Activated CD4-positive, alpha-beta T cell treated with anti-CD3 and anti-CD28 coated beads, Interleukin-2, amount 10 ng/mL, durations not matched to agents 7 days and 5 days (primary cell): ENCODE results near the gene M1AP. TPM values are rescaled to one million over a fixed set of nuclear protein-coding genes. Genes with fewer than 3 reads are reported as not detected.

Experiments used
- CTCF ChIA-PET: fragments of 350-600 bp; sonication (Branson Sonifier 250); formaldehyde crosslinking; loops from one replicate; lab custom pipeline; 2021; ENCODE audit warnings: antibody characterized with exemption; lab: Charles Lee
- POLR2A ChIA-PET: fragments of 350-600 bp; sonication (Branson Sonifier 250); formaldehyde crosslinking; loops from one replicate; lab custom pipeline; 2021; ENCODE audit warnings: antibody characterized with exemption; lab: Charles Lee
- DNase-seq: peaks from one replicate; pipeline ENCODE4 v3.0.0-alpha.2; 2020
- H3K27ac Mint-ChIP-seq: one replicate; pipeline ENCODE4 v1.8.0; 2021; ENCODE audit warnings: mild to moderate bottlenecking, moderate library complexity, mixed read lengths
- H3K27me3 Mint-ChIP-seq: one replicate; pipeline ENCODE4 v1.8.0; 2021; ENCODE audit warnings: mixed read lengths
- H3K36me3 Mint-ChIP-seq: one replicate; pipeline ENCODE4 v1.8.0; 2021; ENCODE audit warnings: low read depth, mixed read lengths
- H3K4me1 Mint-ChIP-seq: one replicate; pipeline ENCODE4 v1.8.0; 2021; ENCODE audit warnings: mixed read lengths
- H3K4me3 Mint-ChIP-seq: one replicate; pipeline ENCODE4 v1.8.0; 2021; ENCODE audit warnings: mild to moderate bottlenecking, moderate library complexity, mixed read lengths
- H3K9me3 Mint-ChIP-seq: one replicate; pipeline ENCODE4 v1.8.0; 2021; ENCODE audit warnings: mixed read lengths
- total RNA-seq, 2 experiments: library from RNA; stranded (reverse); gene quantifications; one replicate each; pipeline ENCODE4 v1.2.3, GENCODE V29; 2021

The M1AP gene
- total RNA-seq, 2 experiments from 2014 or later: not detected

DNA sequence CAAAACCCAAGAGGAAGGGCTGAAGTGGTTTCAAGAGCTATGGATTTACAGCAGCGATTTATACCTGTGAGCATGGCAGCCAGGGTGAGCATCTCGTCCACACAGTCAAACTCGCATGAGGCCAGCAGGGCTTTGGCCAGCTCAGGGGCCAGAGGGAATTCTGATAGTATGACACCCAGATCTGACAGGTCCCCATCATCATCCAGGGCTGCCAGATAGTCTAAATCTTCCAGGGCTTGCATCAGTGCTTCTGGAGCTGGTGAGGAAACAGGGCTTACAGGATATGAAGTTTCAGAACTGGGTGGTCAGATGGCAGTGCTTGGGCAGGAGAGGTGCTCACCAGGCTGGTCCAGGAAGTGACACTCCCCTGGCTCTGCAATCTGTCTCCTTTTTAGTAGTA, 125.6 kb downstream of the M1AP start:
- no peak overlapping the region for H3K4me3 Mint-ChIP-seq
- DNase-seq: no peak
- peaks cover 18% of the 10 kb centered on the region for H3K36me3 Mint-ChIP-seq
- peaks cover 5% of the 10 kb centered on the region for H3K9me3 Mint-ChIP-seq
- H3K27me3 Mint-ChIP-seq: peaks cover 36% of the 10 kb centered on the region
- peaks cover 21% of the 10 kb centered on the region for H3K4me1 Mint-ChIP-seq
- POLR2A ChIA-PET: no interaction called here
- CTCF ChIA-PET: interaction anchor here (0.6 to 1.7 kb wide), 8 partner anchors 9 to 39 kb away, joined by 3 to 7 read pairs (median 3); partner anchors contain the start of gene TLX2
- H3K27ac Mint-ChIP-seq: no peak overlapping the region

GRCh38 chr2:74516650-74517049, 131.5 kb downstream of the M1AP start:
- no peaks in the 10 kb centered on the region for H3K9me3 Mint-ChIP-seq
- ChIA-PET POLR2A (no interaction called here), CTCF (interaction anchor here (1.2 to 2.0 kb wide), 5 partner anchors 10 to 22 kb away, joined by 3 to 6 read pairs (median 4); partner anchors contain the start of genes AUP1, DQX1 and HTRA2)
- no peak overlapping the region for H3K27ac Mint-ChIP-seq
- peaks cover 30% of the 10 kb centered on the region for H3K4me1 Mint-ChIP-seq
- H3K4me3 Mint-ChIP-seq: peak overlapping the region; percentile 55
- H3K27me3 Mint-ChIP-seq: peaks cover 74% of the 10 kb centered on the region
- no peak for DNase-seq
- H3K36me3 Mint-ChIP-seq: peaks cover 10% of the 10 kb centered on the region

DNA sequence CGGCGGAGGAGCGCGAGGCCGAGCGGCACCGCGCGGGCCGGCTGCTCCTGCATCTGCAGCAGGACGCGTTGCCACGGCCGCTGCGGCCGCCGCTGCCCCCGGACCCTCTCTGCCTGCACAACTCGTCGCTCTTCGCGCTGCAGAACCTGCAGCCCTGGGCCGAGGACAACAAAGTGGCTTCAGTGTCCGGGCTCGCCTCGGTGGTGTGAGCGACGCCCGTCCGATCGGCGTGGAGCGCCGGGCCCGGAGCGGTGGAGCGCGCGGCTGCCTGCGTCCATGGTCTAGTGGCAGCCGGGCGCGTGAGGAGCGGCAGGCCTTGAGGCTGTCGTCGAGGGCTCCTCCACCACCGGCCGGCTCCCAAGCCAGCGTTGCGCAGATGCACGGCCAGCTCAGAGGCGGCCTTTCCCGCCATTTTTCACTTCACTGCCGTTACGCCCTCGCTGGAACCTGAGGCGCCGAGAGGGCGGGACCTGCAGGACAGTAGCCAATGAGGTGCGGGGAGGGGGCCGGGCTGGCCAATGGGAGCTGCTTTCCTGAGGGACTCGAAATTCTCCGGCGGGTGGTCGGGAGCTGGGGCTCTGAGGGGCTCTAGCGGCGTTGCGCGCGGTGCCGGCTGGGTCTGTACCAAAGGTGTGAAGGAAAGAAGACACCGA, 132.0 kb downstream of the M1AP start:
- Mint-ChIP-seq H3K9me3 (no peaks in the 10 kb centered on the region), H3K36me3 (peaks cover 10% of the 10 kb centered on the region), H3K27ac (peak overlapping the region; percentile 56), H3K4me3 (peak overlapping the region; percentile 55), H3K4me1 (peaks cover 32% of the 10 kb centered on the region), H3K27me3 (peaks cover 79% of the 10 kb centered on the region)
- ChIA-PET CTCF (interaction anchor here (0.6 to 2.0 kb wide), 5 partner anchors 12 to 58 kb away, joined by 3 to 6 read pairs (median 4); partner anchors contain the start of genes AUP1 and HTRA2), POLR2A (no interaction called here)
- DNase-seq: peak; percentile 73

DNA sequence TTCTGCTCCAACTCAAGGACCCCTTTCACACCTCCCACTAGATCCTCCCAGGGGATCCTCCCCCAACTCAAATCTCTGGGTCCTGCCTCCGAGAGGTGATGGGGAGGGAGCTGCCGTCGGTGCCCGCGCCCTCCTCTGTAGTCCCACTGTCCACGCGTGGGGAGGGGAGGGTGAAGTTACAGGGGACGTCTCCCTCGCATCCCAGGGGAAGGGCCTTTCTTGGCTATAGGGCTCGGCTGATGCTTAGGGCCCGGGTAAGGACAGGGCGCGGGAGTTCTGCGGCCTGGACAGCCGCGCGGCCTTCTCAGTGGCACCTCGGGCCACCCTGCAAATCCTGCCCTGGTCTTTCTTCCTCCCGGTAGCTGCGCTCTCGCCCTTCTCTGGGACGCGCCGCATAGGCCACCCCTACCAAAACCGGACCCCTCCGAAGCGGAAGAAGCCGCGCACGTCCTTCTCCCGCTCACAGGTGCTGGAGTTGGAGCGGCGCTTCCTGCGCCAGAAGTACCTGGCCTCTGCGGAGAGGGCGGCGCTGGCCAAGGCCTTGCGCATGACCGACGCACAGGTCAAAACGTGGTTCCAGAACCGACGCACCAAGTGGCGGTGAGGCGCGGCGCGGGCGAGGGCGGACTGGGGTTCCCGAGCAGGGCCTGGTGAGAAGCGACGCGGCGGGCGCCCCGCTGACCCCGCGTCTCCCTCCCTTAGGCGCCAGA, 132.7 kb downstream of the M1AP start:
- POLR2A ChIA-PET: no interaction called here
- Mint-ChIP-seq H3K27me3 (peaks cover 81% of the 10 kb centered on the region), H3K36me3 (peaks cover 10% of the 10 kb centered on the region), H3K4me3 (peak overlapping the region; percentile 66), H3K4me1 (peaks cover 36% of the 10 kb centered on the region), H3K9me3 (no peaks in the 10 kb centered on the region), H3K27ac (no peak overlapping the region)
- no peak for DNase-seq
- CTCF ChIA-PET: interaction anchor here (1.0 to 2.7 kb wide), 7 partner anchors 8 to 72 kb away, joined by 3 to 9 read pairs (median 4); partner anchors contain the start of genes AUP1 and HTRA2

GRCh38 chr2:74514368-74515270, 133.5 kb downstream of the M1AP start, which contains the start of gene TLX2:
TLX2 (plus strand) TSS chr2:74514450; CDS start chr2:74514807, 357 bp downstream.
- CTCF ChIA-PET: interaction anchor here (1.0 to 2.7 kb wide), 6 partner anchors 8 to 73 kb away, joined by 3 to 9 read pairs (median 4); no protein-coding TSS in a partner anchor
- Mint-ChIP-seq H3K36me3 (peaks cover 10% of the 10 kb centered on the region), H3K4me1 (peaks cover 36% of the 10 kb centered on the region), H3K4me3 (peak within 1 kb of the TSS; percentile 66), H3K9me3 (no peaks in the 10 kb centered on the region), H3K27ac (no peak within 1 kb of the TSS), H3K27me3 (peaks cover 78% of the 10 kb centered on the region)
- POLR2A ChIA-PET: no interaction called here
- DNase-seq: no peak

GRCh38 chr2:74513605-74514367, 134.3 kb downstream of the M1AP start:
- no peaks in the 10 kb centered on the region for H3K9me3 Mint-ChIP-seq
- H3K4me1 Mint-ChIP-seq: peaks cover 37% of the 10 kb centered on the region
- H3K27me3 Mint-ChIP-seq: peaks cover 70% of the 10 kb centered on the region
- POLR2A ChIA-PET: no interaction called here
- no peak overlapping the region for H3K27ac Mint-ChIP-seq
- H3K36me3 Mint-ChIP-seq: peaks cover 10% of the 10 kb centered on the region
- H3K4me3 Mint-ChIP-seq: peak overlapping the region; percentile 41
- CTCF ChIA-PET: interaction anchor here (1.0 to 2.7 kb wide), 7 partner anchors 9 to 73 kb away, joined by 3 to 9 read pairs (median 4); no protein-coding TSS in a partner anchor
- DNase-seq: peak; percentile 29

DNA sequence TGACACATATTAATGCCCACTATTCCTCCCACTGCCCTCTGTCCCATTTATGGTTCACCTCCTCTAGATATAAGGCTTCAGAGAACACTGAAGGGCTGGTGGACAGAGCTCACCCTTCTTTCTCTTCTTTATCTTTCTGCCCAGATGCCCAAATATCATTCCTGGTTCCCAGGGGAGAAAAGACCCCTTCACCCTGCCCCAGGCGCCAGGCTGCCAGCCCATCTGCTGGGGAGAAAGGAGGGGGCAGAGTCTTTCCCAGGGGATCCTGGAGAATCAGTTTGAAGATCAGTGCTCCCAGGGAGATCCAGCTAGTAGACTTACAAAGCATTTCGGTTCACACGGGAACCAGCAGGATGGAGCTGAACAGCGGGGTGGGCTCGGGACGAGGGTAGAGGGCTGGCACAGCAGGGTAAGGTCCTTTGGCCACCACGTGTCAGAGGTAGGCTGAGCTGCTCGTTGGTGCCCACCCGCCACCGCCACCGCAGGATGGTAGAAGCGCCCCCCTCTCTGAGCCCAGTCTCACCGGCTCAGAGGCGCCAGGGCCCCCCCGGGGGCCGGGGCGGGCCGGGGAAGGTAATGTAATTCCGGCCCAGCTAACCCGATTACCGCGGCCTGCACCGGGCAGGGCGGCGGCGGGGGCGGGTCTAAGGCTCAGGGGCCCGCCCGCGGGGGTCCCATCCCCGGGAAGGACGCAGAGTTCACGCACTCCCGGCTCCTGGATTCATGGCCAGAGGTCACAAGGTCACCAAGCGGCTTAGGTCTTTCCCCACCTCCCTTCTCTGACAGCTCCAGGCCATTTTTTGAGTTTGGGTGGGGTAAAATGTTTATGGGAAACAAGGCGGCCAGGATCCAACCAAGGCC, 135.2 kb downstream of the M1AP start:
- Mint-ChIP-seq H3K4me1 (peaks cover 45% of the 10 kb centered on the region), H3K36me3 (peaks cover 12% of the 10 kb centered on the region)

GRCh38 chr2:74511104-74511989, 136.8 kb downstream of the M1AP start:
- POLR2A ChIA-PET: interaction anchor here (0.5 kb wide), 1 partner anchor 598 kb away, joined by 4 read pairs; no protein-coding TSS in a partner anchor
- Mint-ChIP-seq H3K9me3 (no peaks in the 10 kb centered on the region), H3K4me3 (no peak overlapping the region), H3K27ac (no peak overlapping the region), H3K36me3 (peaks cover 13% of the 10 kb centered on the region), H3K27me3 (peaks cover 48% of the 10 kb centered on the region), H3K4me1 (peaks cover 48% of the 10 kb centered on the region)
- CTCF ChIA-PET: interaction anchor here (0.7 kb wide), 1 partner anchor 13 kb away, joined by 3 read pairs; no protein-coding TSS in a partner anchor
- no peak for DNase-seq

More for the DNA sequence above, 135.2 kb downstream of the M1AP start:
- POLR2A ChIA-PET: no interaction called here
- Mint-ChIP-seq H3K9me3 (no peaks in the 10 kb centered on the region), H3K4me3 (no peak overlapping the region), H3K27me3 (peaks cover 64% of the 10 kb centered on the region), H3K27ac (no peak overlapping the region)
- DNase-seq: no peak
- CTCF ChIA-PET: interaction anchor here (0.8 to 2.7 kb wide), 6 partner anchors 9 to 73 kb away, joined by 3 to 9 read pairs (median 3); partner anchors contain the start of genes AUP1 and HTRA2

DNA sequence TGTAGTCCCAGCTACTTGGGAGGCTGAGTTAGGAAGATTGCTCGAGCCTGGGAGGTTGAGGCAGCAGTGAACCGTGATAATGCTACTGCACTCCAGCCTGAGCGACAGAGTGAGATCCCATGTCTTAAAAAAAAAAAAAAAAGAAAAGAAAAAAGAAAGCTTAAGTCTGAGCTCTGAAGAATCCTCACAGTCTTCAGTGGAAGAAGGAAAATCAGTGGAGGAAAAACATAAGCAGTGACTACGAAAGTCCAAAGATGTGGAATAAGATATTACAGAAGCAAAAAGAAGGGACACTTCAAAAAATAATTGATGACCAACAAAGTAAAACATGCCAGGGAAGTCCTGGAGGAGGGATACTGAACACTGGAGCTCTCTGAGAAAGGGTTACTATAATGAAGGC, 137.9 kb downstream of the M1AP start:
- H3K4me1 Mint-ChIP-seq: peaks cover 47% of the 10 kb centered on the region
- no peak overlapping the region for H3K27ac Mint-ChIP-seq
- ChIA-PET CTCF (interaction anchor here (0.6 to 2.4 kb wide), 6 partner anchors 9 to 274 kb away, joined by 3 to 10 read pairs (median 4); partner anchors contain the start of genes CCDC142 and TTC31), POLR2A (interaction anchor here (0.5 kb wide), 1 partner anchor 597 kb away, joined by 4 read pairs; no protein-coding TSS in a partner anchor)
- H3K9me3 Mint-ChIP-seq: no peaks in the 10 kb centered on the region
- H3K36me3 Mint-ChIP-seq: peaks cover 18% of the 10 kb centered on the region
- no peak for DNase-seq
- no peak overlapping the region for H3K4me3 Mint-ChIP-seq
- H3K27me3 Mint-ChIP-seq: peaks cover 41% of the 10 kb centered on the region
